Activated CD4-positive, alpha-beta T cell treated with anti-CD3 and anti-CD28 coated beads, Interleukin-2, Interleukin-4, amounts not matched to agents 100 ng/mL and 50 ng/mL, durations not matched to agents 16 hours and 8 hours (primary cell): ENCODE data around the gene ZNF629.
"Not testable (repeated sequence)": the region's sequence is repeated elsewhere in the genome, so short reads cannot be mapped to it uniquely, and the experiment has no call there.

Experiments used
- DNase-seq: peaks from one replicate; pipeline ENCODE4 v3.0.0-alpha.2; 2020; ENCODE audit warnings: low spot score

The ZNF629 gene

DNA sequence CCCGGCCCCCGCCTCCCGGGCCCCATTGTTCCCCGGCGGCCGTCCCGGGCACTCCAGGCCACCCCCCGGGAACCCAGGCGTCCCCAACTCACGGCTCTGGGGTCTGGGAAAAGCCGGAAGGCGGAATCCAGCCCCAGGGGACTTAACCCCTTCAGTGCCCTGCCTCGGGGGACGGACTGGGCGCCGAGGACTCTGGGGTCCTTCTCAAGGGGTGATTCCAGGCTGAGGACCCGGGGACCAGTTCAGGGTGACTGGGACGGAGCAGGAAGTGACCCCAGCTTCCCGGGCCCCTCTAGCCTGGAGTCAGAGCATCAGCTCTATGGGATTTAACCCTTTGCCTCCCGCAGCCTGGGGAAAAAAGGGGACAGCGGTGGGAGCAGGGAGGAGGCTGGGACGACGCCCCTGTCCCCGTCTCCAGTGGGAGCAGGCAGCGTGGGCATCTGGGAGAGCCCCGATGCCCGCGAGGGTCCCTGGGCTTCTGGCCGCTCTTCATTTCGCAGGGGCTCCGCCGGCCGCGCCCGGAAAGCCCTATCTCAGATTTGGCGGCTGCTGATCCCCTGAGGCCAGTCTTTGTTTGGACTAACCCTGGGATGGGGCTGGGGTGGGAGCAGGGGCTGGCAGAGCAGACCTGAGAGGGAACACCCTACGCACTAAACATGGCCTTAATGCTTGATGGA lies at the start of gene ZNF629:
TSS of gene ZNF629 (minus strand) at position 270 of the 677 bp plus-strand sequence. CDS start 2,723 bp downstream, outside the sequence.
- no peak for DNase-seq

DNA sequence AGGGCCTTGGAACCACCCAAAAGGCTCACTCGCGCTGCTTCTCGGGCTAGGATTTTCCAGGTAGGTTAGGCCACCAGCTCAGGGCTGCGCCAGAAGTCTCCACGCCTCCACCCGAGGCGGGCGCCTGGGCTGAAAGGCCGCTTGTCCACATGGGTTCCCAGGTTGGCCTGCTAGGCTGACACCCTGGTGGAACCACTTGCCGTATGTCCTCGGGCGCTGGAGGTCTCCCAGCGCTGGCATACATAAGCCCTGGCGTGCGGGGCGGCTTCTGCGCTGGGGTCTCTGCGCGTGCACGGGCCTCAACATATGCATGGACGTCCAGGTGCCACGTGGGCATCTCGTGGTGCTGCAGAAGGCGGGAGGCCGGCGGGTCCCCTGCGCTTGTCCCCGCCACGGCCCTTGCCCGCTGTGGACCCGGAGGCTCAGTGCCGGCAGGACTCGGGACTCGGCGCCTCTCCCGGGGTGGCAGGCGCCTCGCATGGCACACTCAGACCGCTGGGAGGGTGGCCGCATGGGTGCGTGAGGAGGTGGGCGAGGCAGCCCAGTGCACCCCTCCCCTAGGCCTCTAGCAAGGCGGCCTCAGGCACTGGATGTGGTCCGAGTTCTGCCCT lies 47.2 kb upstream of the ZNF629 start:
- no peak for DNase-seq

GRCh38 chr16:30830072-30830417 lies 43.0 kb upstream of the ZNF629 start:
- no peak for DNase-seq

GRCh38 chr16:30829130-30830071 lies 42.4 kb upstream of the ZNF629 start:
- DNase-seq, result no peak

GRCh38 chr16:30821891-30822290 lies 34.9 kb upstream of the ZNF629 start:
- DNase-seq, result no peak

- DNase-seq, result not testable (repeated sequence)
Observed at GRCh38 chr16:30821441-30821840, 34.4 kb upstream of the ZNF629 start.

DNA sequence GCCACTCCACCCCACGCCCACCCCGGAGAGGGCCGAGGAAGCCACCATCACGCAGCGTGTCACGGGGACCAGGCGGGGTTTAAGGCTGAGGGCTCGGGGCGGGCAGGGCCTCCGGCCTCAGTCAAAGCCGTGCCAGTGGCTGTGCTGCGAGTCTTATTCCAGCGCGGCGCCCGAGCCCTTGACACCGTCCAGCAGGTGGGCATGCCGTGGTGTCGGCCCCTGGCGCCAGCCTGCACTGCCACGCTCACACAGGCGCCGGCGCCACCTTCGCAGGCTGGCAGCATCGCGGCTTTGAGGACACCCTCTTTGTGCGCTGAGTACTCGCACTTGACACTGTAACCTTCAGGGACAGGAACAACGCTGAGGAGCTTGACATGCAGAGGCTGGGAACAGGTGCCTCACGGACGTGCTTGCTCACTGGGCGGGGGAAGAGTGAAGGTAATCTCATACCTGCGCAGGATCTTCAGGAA lies 34.0 kb upstream of the ZNF629 start:
- DNase-seq, result no peak

DNA sequence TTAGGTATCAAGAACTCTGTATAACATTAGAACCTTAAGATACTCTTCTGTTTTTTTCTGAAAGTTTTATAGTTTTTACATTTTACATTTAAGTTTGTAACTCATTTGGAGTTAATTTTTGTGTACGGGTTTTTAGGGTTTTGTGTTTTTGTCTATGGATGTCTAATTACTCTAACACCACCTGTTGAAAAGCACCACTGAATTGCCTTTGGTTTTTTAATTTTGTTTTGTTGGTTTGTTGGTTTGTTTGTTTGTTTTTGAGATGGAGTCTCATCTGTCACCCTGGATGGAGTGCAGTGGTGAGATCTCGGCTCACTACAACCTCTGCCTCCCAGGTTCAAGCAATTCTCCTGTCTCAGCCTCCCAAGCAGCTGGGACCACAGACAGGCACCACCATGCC lies 29.8 kb upstream of the ZNF629 start:
- DNase-seq, result no peak

DNA sequence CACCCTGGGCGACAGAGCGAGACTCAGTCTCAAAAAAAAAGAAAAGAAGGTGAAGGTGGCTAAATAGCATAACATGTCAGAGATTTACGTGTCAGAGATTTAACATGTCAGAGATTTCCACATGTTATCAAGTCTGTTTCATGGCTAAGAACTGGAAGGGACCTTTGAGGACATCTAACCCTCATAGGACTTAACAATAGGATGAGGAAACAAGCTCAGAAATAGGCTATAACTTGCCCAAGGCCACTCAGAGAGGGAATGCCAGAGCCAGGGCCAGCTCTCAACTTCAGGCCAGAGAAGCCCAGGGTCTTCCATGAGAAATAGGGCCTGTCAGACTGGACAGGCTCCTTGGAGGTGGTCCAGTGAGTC lies 26.8 kb upstream of the ZNF629 start:
- no peak for DNase-seq

- not testable (repeated sequence) for DNase-seq
Observed at GRCh38 chr16:30809675-30810074, 22.7 kb upstream of the ZNF629 start.

- DNase-seq, result not testable (repeated sequence)
Observed at GRCh38 chr16:30808890-30809426, 22.0 kb upstream of the ZNF629 start.

DNA sequence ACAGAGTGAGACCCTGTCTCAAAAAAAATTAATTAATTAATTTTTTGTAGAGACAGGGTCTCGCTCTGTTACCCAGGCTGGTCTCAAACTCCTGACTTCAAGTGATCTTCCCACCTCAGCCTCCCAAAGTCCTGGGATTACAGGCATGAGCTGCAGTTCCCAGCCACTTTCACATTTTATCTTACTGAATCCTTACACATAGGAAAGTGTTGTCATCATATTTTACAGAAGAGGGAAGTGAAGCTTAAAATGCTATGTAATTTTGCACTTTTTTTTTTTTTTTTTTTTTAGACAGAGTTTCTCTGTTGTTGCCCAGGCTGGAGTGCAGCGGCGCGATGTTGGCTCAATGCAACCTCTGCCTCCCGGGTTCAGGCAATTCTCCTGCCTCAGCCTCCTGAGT lies 21.1 kb upstream of the ZNF629 start:
- no peak for DNase-seq

- DNase-seq, result no peak
Observed at GRCh38 chr16:30805370-30806169, 18.6 kb upstream of the ZNF629 start.

GRCh38 chr16:30805056-30805369 lies 18.0 kb upstream of the ZNF629 start:
- no peak for DNase-seq

- DNase-seq, result no peak
Observed at GRCh38 chr16:30802936-30803335, 15.9 kb upstream of the ZNF629 start.

DNA sequence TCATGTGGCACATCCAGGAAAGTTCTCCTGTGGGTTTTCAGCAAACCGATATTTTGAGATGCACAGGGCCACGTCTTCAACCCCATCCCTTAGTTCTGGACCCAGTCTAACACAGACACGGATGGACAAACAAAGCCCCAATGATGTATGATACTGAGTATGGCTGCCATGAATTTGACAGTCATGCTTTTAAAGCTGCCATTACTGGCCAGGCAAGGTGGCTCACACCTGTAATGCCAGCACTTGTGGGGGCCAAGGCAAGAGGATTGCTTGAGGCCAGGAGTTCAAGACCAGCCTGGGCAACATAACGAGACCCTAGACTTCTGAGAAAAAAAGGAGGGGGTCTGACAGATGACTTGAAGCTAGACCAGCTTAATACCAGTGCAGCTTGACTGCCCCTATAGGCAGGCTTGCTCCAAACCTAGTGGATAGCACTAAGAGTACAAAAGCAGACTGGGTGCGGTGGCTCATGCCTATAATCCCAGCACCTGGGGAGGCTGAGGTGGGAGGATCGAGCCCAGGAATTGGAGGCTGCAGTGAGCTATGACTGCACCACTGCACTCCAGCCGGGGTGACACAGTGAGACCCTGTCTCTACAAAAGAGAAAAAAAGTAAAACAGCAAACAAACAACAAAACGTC lies 10.8 kb upstream of the ZNF629 start:
- no peak for DNase-seq

- DNase-seq, result no peak
Observed at GRCh38 chr16:30794634-30795033, 7.6 kb upstream of the ZNF629 start.

GRCh38 chr16:30793508-30794069 lies 6.6 kb upstream of the ZNF629 start:
- DNase-seq, result no peak

GRCh38 chr16:30787613-30788378 lies 791 bp upstream of the ZNF629 start:
- DNase-seq, result no peak
